ENCODE data around the gene EXT2. TPM values are rescaled to one million over a fixed set of nuclear protein-coding genes. Genes with fewer than 3 reads are reported as not detected.

Gene EXT2
- total RNA-seq, 1 experiment from 2014 or later: 42.8 TPM

- H3K36me3 ChIP-seq (ENCODE audit: control insufficient read depth in 1 of 2, insufficient read depth in 2 of 2, low read length in 2 of 2): no peaks in the 10 kb centered on the region
- H3K4me1 ChIP-seq (ENCODE audit: control insufficient read depth in 1 of 2, insufficient read depth in 2 of 2, low read length in 2 of 2): no peaks in the 10 kb centered on the region
- DNase-seq (ENCODE audit: low read depth, low spot score): no peak
- CTCF ChIA-PET: no interaction called here
- BruUV-seq (replicated peaks): no TSS peak
- no peak overlapping the region for H2AFZ ChIP-seq (ENCODE audit: low read depth, low read length, poor library complexity, severe bottlenecking)
- no peaks in the 10 kb centered on the region for H3K9me2 ChIP-seq (ENCODE audit: insufficient read depth)
- ATAC-seq: no peak
- no peak overlapping the region for H3K9ac ChIP-seq (ENCODE audit: low read length)
- RAD21 ChIA-PET (ENCODE audit: low non-redundant PET in 1 of 2, low total read pairs in 2 of 2, uncharacterized antibody in 2 of 2, unreplicated experiment in 2 of 2): no interaction called here
- no peaks in the 10 kb centered on the region for H3K9me3 ChIP-seq (ENCODE audit: control insufficient read depth in 1 of 2, insufficient read depth in 1 of 2, low read depth in 1 of 2, low read length in 2 of 2)
- no peaks in the 10 kb centered on the region for H3K27me3 ChIP-seq (ENCODE audit: insufficient read depth, low read length)
- H4K20me1 ChIP-seq (ENCODE audit: insufficient read depth): no peaks in the 10 kb centered on the region
- intact Hi-C loops (cut with micrococcal nuclease): no loop called here
- H3K4me3 ChIP-seq (replicated peaks in 1 of 2; ENCODE audit: low read depth in 1 of 2, low read length in 2 of 2): no peak overlapping the region
- TF ChIP-seq FOSL1 (IDR thresholded peaks at IDR 0.05; ENCODE audit: low read depth) (no peak), POLR2A (IDR thresholded peaks at IDR 0.05; ENCODE audit: borderline replicate concordance, extremely low read depth, insufficient read depth, insufficient read length) (no peak), CEBPB (IDR thresholded peaks at IDR 0.05; ENCODE audit: low read depth) (no peak), ZBTB33 (IDR thresholded peaks at IDR 0.05; ENCODE audit: extremely low read depth, insufficient replicate concordance, low read length) (no peak)
- no peaks in the 10 kb centered on the region for H3K79me2 ChIP-seq (ENCODE audit: insufficient read depth, low read length)
- H3K4me2 ChIP-seq (ENCODE audit: low read length): no peak overlapping the region
- H3K27ac ChIP-seq (ENCODE audit: low read depth, low read length): no peak overlapping the region
- POLR2A ChIA-PET: no interaction called here
Measured at GRCh38 chr11:44229098-44229497, 133.6 kb downstream of the EXT2 start.

- POLR2A ChIA-PET: no interaction called here
- Histone ChIP-seq H3K9ac (ENCODE audit: low read length) (no peak overlapping the region), H3K4me1 (ENCODE audit: control insufficient read depth in 1 of 2, insufficient read depth in 2 of 2, low read length in 2 of 2) (no peaks in the 10 kb centered on the region), H3K9me3 (ENCODE audit: control insufficient read depth in 1 of 2, insufficient read depth in 1 of 2, low read depth in 1 of 2, low read length in 2 of 2) (no peaks in the 10 kb centered on the region), H3K4me2 (ENCODE audit: low read length) (no peak overlapping the region), H3K27ac (ENCODE audit: low read depth, low read length) (no peak overlapping the region), H2AFZ (ENCODE audit: low read depth, low read length, poor library complexity, severe bottlenecking) (no peak overlapping the region), H3K36me3 (ENCODE audit: control insufficient read depth in 1 of 2, insufficient read depth in 2 of 2, low read length in 2 of 2) (no peaks in the 10 kb centered on the region), H3K4me3 (replicated peaks in 1 of 2; ENCODE audit: low read depth in 1 of 2, low read length in 2 of 2) (no peak overlapping the region), H4K20me1 (ENCODE audit: insufficient read depth) (no peaks in the 10 kb centered on the region), H3K9me2 (ENCODE audit: insufficient read depth) (no peaks in the 10 kb centered on the region), H3K79me2 (ENCODE audit: insufficient read depth, low read length) (no peaks in the 10 kb centered on the region), H3K27me3 (ENCODE audit: insufficient read depth, low read length) (no peaks in the 10 kb centered on the region)
- no peak for ATAC-seq
- BruUV-seq (replicated peaks): no TSS peak
- intact Hi-C loops (cut with micrococcal nuclease): loop anchor here (5.0 kb wide), 1 partner anchor 62 kb away; no protein-coding TSS in a partner anchor
- CTCF ChIA-PET: no interaction called here
- RAD21 ChIA-PET (ENCODE audit: low non-redundant PET in 1 of 2, low total read pairs in 2 of 2, uncharacterized antibody in 2 of 2, unreplicated experiment in 2 of 2): no interaction called here
- no peak for DNase-seq (ENCODE audit: low read depth, low spot score)
- no peak for TF ChIP-seq MAX (IDR thresholded peaks at IDR 0.05)
- TF ChIP-seq CTCF (IDR thresholded peaks at IDR 0.05 in 2 of 3, conservative IDR thresholded peaks at IDR 0.05 in 1 of 3; ENCODE audit: borderline replicate concordance in 1 of 3, insufficient read depth in 1 of 3, low read depth in 2 of 3, low read length in 2 of 3): no peak
- TF ChIP-seq POLR2A (IDR thresholded peaks at IDR 0.05; ENCODE audit: borderline replicate concordance, extremely low read depth, insufficient read depth, insufficient read length): no peak
- TF ChIP-seq ZNF274 (IDR thresholded peaks at IDR 0.05; ENCODE audit: low read depth, low read length): no peak
- TF ChIP-seq EZH2 (IDR thresholded peaks at IDR 0.05): no peak
- no peak for TF ChIP-seq REST (IDR thresholded peaks at IDR 0.05; ENCODE audit: low read depth)
- no peak for TF ChIP-seq CBX3 (IDR thresholded peaks at IDR 0.05; ENCODE audit: low read depth)
- no peak for TF ChIP-seq ELF1 (IDR thresholded peaks at IDR 0.05; ENCODE audit: borderline replicate concordance, low read depth)
- TF ChIP-seq SRF (IDR thresholded peaks at IDR 0.05; ENCODE audit: low read depth): no peak
- TF ChIP-seq RAD21 (IDR thresholded peaks at IDR 0.05; ENCODE audit: low read depth): no peak
- no peak for TF ChIP-seq SP1 (IDR thresholded peaks at IDR 0.05; ENCODE audit: low read depth)
Measured at GRCh38 chr11:44229624-44230023, 134.1 kb downstream of the EXT2 start.
